Measurements from ENCODE around the gene U2SURP.

Gene U2SURP

GRCh38 chr3:143101792-143102381, 100.5 kb downstream of the U2SURP start:
- DNase-seq (ENCODE audit: low spot score), result no peak

- no peak for DNase-seq (ENCODE audit: low spot score)
Measured at GRCh38 chr3:143103652-143104051, 102.3 kb downstream of the U2SURP start.

GRCh38 chr3:143105170-143105569, 103.8 kb downstream of the U2SURP start:
- no peak for DNase-seq (ENCODE audit: low spot score)

- no peak for DNase-seq (ENCODE audit: low spot score)
Measured at GRCh38 chr3:143109861-143110260, 108.5 kb downstream of the U2SURP start.
